GOT3 (cell line): Measurements from ENCODE around the gene FRMD4A.
"Not testable (repeated sequence)": the region's sequence is repeated elsewhere in the genome, so short reads cannot be mapped to it uniquely, and the experiment has no call there.

Source experiments
- DNase-seq: peaks from one replicate; lab custom pipeline; 2025; ENCODE audit warnings: mixed read lengths; lab: John Stamatoyannopoulos, UW

FRMD4A gene

GRCh38 chr10:13984647-13985155 is 346.0 kb downstream of the FRMD4A start:
- DNase-seq = no peak

- no peak for DNase-seq
Measured at GRCh38 chr10:13983035-13983434, 347.7 kb downstream of the FRMD4A start.

GRCh38 chr10:13978533-13979115 is 352.1 kb downstream of the FRMD4A start:
- peak; percentile 20 for DNase-seq

- no peak for DNase-seq
Measured at GRCh38 chr10:13977861-13978532, 352.7 kb downstream of the FRMD4A start.

GRCh38 chr10:13973742-13974141 is 357.0 kb downstream of the FRMD4A start:
- no peak for DNase-seq

- DNase-seq = no peak
Measured at GRCh38 chr10:13972609-13973008, 358.1 kb downstream of the FRMD4A start.

- no peak for DNase-seq
Measured at GRCh38 chr10:13971601-13972475, 358.9 kb downstream of the FRMD4A start.

GRCh38 chr10:13970957-13971353 is 359.8 kb downstream of the FRMD4A start:
- no peak for DNase-seq

GRCh38 chr10:13970236-13970956 is 360.3 kb downstream of the FRMD4A start:
- DNase-seq = no peak

GRCh38 chr10:13969792-13970140 is 361.0 kb downstream of the FRMD4A start:
- DNase-seq = no peak

- no peak for DNase-seq
Measured at GRCh38 chr10:13969118-13969791, 361.5 kb downstream of the FRMD4A start.

GRCh38 chr10:13961853-13962252 is 368.9 kb downstream of the FRMD4A start:
- DNase-seq = no peak

- DNase-seq = no peak
Measured at GRCh38 chr10:13961097-13961496, 369.6 kb downstream of the FRMD4A start.

GRCh38 chr10:13960603-13961002 is 370.1 kb downstream of the FRMD4A start:
- DNase-seq = no peak

GRCh38 chr10:13959443-13960359 is 371.0 kb downstream of the FRMD4A start:
- DNase-seq = no peak

- no peak for DNase-seq
Measured at GRCh38 chr10:13957856-13958255, 372.9 kb downstream of the FRMD4A start.

- DNase-seq = no peak
Measured at GRCh38 chr10:13956826-13957225, 373.9 kb downstream of the FRMD4A start.

- DNase-seq = no peak
Measured at GRCh38 chr10:13955409-13956068, 375.2 kb downstream of the FRMD4A start.

- DNase-seq = not testable (repeated sequence)
Measured at GRCh38 chr10:13954195-13954594, 376.5 kb downstream of the FRMD4A start.

GRCh38 chr10:13953371-13953770 is 377.4 kb downstream of the FRMD4A start:
- no peak for DNase-seq
